SIG-M5 (cell line): Measurements from ENCODE around the gene SPTLC2.
"Not testable (repeated sequence)": the region's sequence is repeated elsewhere in the genome, so short reads cannot be mapped to it uniquely, and the experiment has no call there.

Experiments used
- DNase-seq: peaks from one replicate; lab custom pipeline; 2025; lab: John Stamatoyannopoulos, UW

Gene SPTLC2

GRCh38 chr14:77547512-77548180 is 68.8 kb downstream of the SPTLC2 start:
- DNase-seq = no peak

GRCh38 chr14:77545171-77545570 is 71.3 kb downstream of the SPTLC2 start:
- not testable (repeated sequence) for DNase-seq

- no peak for DNase-seq
These were observed 71.9 kb downstream of the SPTLC2 start for GRCh38 chr14:77544571-77544970.

- DNase-seq = no peak
These were observed 72.7 kb downstream of the SPTLC2 start for GRCh38 chr14:77543637-77544334.

GRCh38 chr14:77543240-77543551 is 73.2 kb downstream of the SPTLC2 start:
- DNase-seq = no peak

- DNase-seq = no peak
These were observed 73.8 kb downstream of the SPTLC2 start for GRCh38 chr14:77542421-77543239.

- DNase-seq = no peak
These were observed 74.5 kb downstream of the SPTLC2 start for GRCh38 chr14:77541905-77542304.

- not testable (repeated sequence) for DNase-seq
These were observed 79.5 kb downstream of the SPTLC2 start for GRCh38 chr14:77536951-77537350.

GRCh38 chr14:77531071-77531470 is 85.4 kb downstream of the SPTLC2 start:
- no peak for DNase-seq

GRCh38 chr14:77529963-77530362 is 86.5 kb downstream of the SPTLC2 start:
- no peak for DNase-seq

- no peak for DNase-seq
These were observed 87.2 kb downstream of the SPTLC2 start for GRCh38 chr14:77529213-77529612.

- DNase-seq = not testable (repeated sequence)
These were observed 87.7 kb downstream of the SPTLC2 start for GRCh38 chr14:77528701-77529100.

GRCh38 chr14:77526266-77526665 is 90.2 kb downstream of the SPTLC2 start:
- no peak for DNase-seq

- no peak for DNase-seq
These were observed 91.9 kb downstream of the SPTLC2 start for GRCh38 chr14:77524536-77524935.

- no peak for DNase-seq
These were observed 93.3 kb downstream of the SPTLC2 start for GRCh38 chr14:77523109-77523508.

- DNase-seq = no peak
These were observed 95.9 kb downstream of the SPTLC2 start for GRCh38 chr14:77520555-77520954.

GRCh38 chr14:77516126-77516525 is 100.3 kb downstream of the SPTLC2 start:
- DNase-seq = no peak

GRCh38 chr14:77511486-77512162 is 104.8 kb downstream of the SPTLC2 start:
- DNase-seq = no peak

- DNase-seq = no peak
These were observed 107.1 kb downstream of the SPTLC2 start for GRCh38 chr14:77509366-77509765.

GRCh38 chr14:77508876-77509275 is 107.6 kb downstream of the SPTLC2 start:
- DNase-seq = no peak

- no peak for DNase-seq
These were observed 108.2 kb downstream of the SPTLC2 start for GRCh38 chr14:77508249-77508648.

- no peak for DNase-seq
These were observed 108.7 kb downstream of the SPTLC2 start for GRCh38 chr14:77507762-77508161.
